Common myeloid progenitor, CD34-positive (primary cell): ENCODE data around the gene UBALD1.

ENCODE experiments used
- CTCF ChIA-PET: fragments of 350-600 bp; sonication (Branson Sonifier 250); formaldehyde crosslinking; loops from one replicate; lab custom pipeline; 2021; ENCODE audit warnings: antibody characterized with exemption; lab: Charles Lee
- POLR2A ChIA-PET: fragments of 350-600 bp; sonication (Branson Sonifier 250); formaldehyde crosslinking; loops from one replicate; lab custom pipeline; 2021; ENCODE audit warnings: antibody characterized with exemption; lab: Charles Lee
- DNase-seq, 3 donors: peaks; one replicate each; pipeline versions ENCODE4 v3.0.0 to v3.0.0-alpha.2; 2013
- H3K27ac ChIP-seq, 2 experiments: 1 replicate in 1 of 2; 2 replicates in 1 of 2; pipeline ENCODE4 v1.7.0; 2013; ENCODE audit warnings: inconsistent platforms in 2 of 2, low read length in 2 of 2, mild to moderate bottlenecking in 2 of 2, low read depth in 1 of 2, moderate library complexity in 1 of 2; ENCODE audit not compliant: severe bottlenecking in 2 of 2, insufficient read depth in 1 of 2, poor library complexity in 1 of 2
- H3K27me3 ChIP-seq, 5 experiments: replicated peaks in 2 of 5; 1 replicate in 3 of 5; 2 replicates in 2 of 5; pipeline versions ENCODE4 v1.6.1 to v1.7.0; 2013; ENCODE audit warnings: low read length in 4 of 5, mild to moderate bottlenecking in 2 of 5, moderate library complexity in 2 of 5, inconsistent platforms in 1 of 5; ENCODE audit not compliant: insufficient read depth in 5 of 5, control insufficient read depth in 4 of 5
- H3K36me3 ChIP-seq, 4 experiments: 1 replicate in 2 of 4; 2 replicates in 2 of 4; pipeline versions ENCODE4 v1.6.1 to v1.7.0; 2013; ENCODE audit warnings: low read length in 3 of 4, control low read depth in 1 of 4, mild to moderate bottlenecking in 1 of 4; ENCODE audit not compliant: control insufficient read depth in 4 of 4, insufficient read depth in 4 of 4
- H3K4me1 ChIP-seq, 4 experiments: 1 replicate in 3 of 4; 2 replicates in 1 of 4; pipeline versions ENCODE4 v1.6.1 to v1.7.1; 2013; ENCODE audit warnings: low read length in 3 of 4, mild to moderate bottlenecking in 3 of 4, control low read depth in 1 of 4, inconsistent platforms in 1 of 4, moderate library complexity in 1 of 4; ENCODE audit not compliant: control insufficient read depth in 4 of 4, insufficient read depth in 4 of 4; ENCODE audit errors: control extremely low read depth in 1 of 4
- H3K4me3 ChIP-seq, 7 experiments: 1 replicate in 4 of 7; 2 replicates in 3 of 7; pipeline versions ENCODE4 v1.5.1 to v1.7.0; 2013; ENCODE audit warnings: mild to moderate bottlenecking in 7 of 7, low read length in 6 of 7, moderate library complexity in 6 of 7, inconsistent platforms in 2 of 7, low read depth in 2 of 7, control low read depth in 1 of 7; ENCODE audit not compliant: insufficient read depth in 4 of 7, control insufficient read depth in 1 of 7; ENCODE audit errors: extremely low read depth in 1 of 7
- H3K9me3 ChIP-seq, 5 experiments: 1 replicate in 4 of 5; 2 replicates in 1 of 5; pipeline versions ENCODE4 v1.6.1 to v1.7.1; 2013; ENCODE audit warnings: low read length in 4 of 5, mild to moderate bottlenecking in 2 of 5, inconsistent platforms in 1 of 5, low read depth in 1 of 5, moderate library complexity in 1 of 5; ENCODE audit not compliant: control insufficient read depth in 4 of 5, insufficient read depth in 2 of 5; ENCODE audit errors: control extremely low read depth in 1 of 5
- WGBS: methylation state at CpG from one replicate; pipeline ENCODE4 v1.1.5; 2013; ENCODE audit not compliant: insufficient coverage; 5-methylcytosine and 5-hydroxymethylcytosine counted together

UBALD1 gene

GRCh38 chr16:4612977-4613635 lies 1.6 kb downstream of the UBALD1 start:
- WGBS, result 86% methylated on average over 9 of the region's 14 CpGs
- peaks cover 0 to 25% (median 11%) of the 10 kb centered on the region in 4 experiments for H3K36me3 ChIP-seq
- no peak for DNase-seq
- H3K4me3 ChIP-seq, result peak overlapping the region in 6 of 7 experiments; percentile 69 to 90 (median 83)
- H3K9me3 ChIP-seq, result no peaks in the 10 kb centered on the region
- ChIA-PET CTCF (interaction anchor here (0.8 to 6.0 kb wide), 2 partner anchors 11 to 106 kb away, joined by 5 to 32 read pairs; no protein-coding TSS in a partner anchor), POLR2A (no interaction called here)
- H3K27me3 ChIP-seq, result no peaks in the 10 kb centered on the region
- H3K27ac ChIP-seq, result peak overlapping the region in 1 of 2 experiments; percentile 39
- peaks cover 2 to 55% (median 42%) of the 10 kb centered on the region in 4 experiments for H3K4me1 ChIP-seq

GRCh38 chr16:4612474-4612931 lies 2.2 kb downstream of the UBALD1 start:
- H3K27ac ChIP-seq, result no peak overlapping the region
- peak in 2 of 3 donors; percentile 36 to 48 for DNase-seq
- H3K4me1 ChIP-seq, result peaks cover 2 to 54% (median 39%) of the 10 kb centered on the region in 4 experiments
- ChIA-PET CTCF (interaction anchor here (1.2 to 2.4 kb wide), 2 partner anchors 11 to 105 kb away, joined by 4 to 6 read pairs; partner anchors contain the start of gene MGRN1), POLR2A (no interaction called here)
- H3K9me3 ChIP-seq, result no peaks in the 10 kb centered on the region
- no peaks in the 10 kb centered on the region for H3K27me3 ChIP-seq
- H3K4me3 ChIP-seq, result no peak overlapping the region
- 83% methylated on average over 2 of the region's 7 CpGs for WGBS
- H3K36me3 ChIP-seq, result peaks cover 0 to 31% (median 14%) of the 10 kb centered on the region in 4 experiments

GRCh38 chr16:4611337-4612021 lies 3.2 kb downstream of the UBALD1 start:
- DNase-seq, result no peak
- POLR2A ChIA-PET, result no interaction called here
- Histone ChIP-seq H3K4me1 (peaks cover 2 to 45% (median 31%) of the 10 kb centered on the region in 4 experiments), H3K27ac (no peak overlapping the region), H3K36me3 (peaks cover 0 to 34% (median 15%) of the 10 kb centered on the region in 4 experiments), H3K4me3 (no peak overlapping the region), H3K9me3 (no peaks in the 10 kb centered on the region), H3K27me3 (no peaks in the 10 kb centered on the region)
- CTCF ChIA-PET, result interaction anchor here (0.6 to 2.4 kb wide), 4 partner anchors 12 to 104 kb away, joined by 3 to 6 read pairs (median 4); partner anchors contain the start of gene MGRN1
- WGBS, result 96% methylated on average over 20 of the region's 22 CpGs

GRCh38 chr16:4610011-4611005 lies 4.4 kb downstream of the UBALD1 start:
- Histone ChIP-seq H3K9me3 (no peaks in the 10 kb centered on the region), H3K4me3 (no peak overlapping the region), H3K36me3 (peaks cover 0 to 34% (median 15%) of the 10 kb centered on the region in 4 experiments), H3K27ac (no peak overlapping the region), H3K4me1 (peaks cover 0 to 36% (median 24%) of the 10 kb centered on the region in 4 experiments), H3K27me3 (no peaks in the 10 kb centered on the region)
- WGBS, result 91% methylated on average over 21 of the region's 32 CpGs
- DNase-seq, result no peak
- ChIA-PET CTCF (interaction anchor here (0.6 to 2.4 kb wide), 4 partner anchors 14 to 101 kb away, joined by 3 to 6 read pairs (median 4); partner anchors contain the start of gene MGRN1), POLR2A (interaction anchor here (0.5 kb wide), 1 partner anchor 22 kb away, joined by 3 read pairs; no protein-coding TSS in a partner anchor)

DNA sequence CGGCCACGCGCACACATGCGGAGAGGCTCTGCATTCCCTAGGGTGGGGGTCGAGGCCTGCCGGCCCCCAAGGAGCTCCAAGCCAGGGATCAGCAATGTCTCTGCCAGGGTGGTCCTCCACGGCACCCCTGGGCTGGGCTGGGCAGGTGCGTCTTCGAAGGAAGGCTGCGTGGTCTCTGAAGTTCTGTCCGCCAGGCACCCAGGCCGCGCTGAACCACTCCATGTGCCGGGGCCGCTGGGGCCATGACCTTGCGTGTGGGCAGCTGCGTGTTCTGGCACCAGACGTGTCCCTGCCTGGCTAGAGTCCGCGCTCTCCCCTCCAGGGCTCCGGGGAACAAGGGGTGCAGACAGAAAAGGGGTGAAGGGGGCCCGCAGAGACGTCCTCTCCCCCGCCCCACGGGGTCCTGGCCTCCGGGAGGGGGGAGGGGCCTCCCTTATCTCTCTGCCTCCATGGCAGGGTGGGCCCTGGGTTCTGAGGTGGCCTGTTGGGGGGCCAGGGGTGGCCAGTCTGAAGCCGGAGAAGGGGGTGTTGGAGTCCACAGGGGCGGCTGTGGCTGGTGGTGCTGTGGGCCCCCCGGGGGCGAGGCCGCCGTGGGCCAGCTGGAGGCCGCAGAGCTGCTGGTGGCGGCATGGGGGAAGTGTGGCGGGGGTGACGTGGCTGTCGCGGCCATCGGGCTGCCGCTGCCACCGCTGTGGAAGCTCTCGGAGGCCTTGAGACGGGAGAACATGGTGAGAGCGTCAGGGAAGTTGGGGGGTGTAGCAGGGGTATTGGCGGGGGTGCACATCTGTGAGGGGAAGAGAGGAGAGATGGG lies 5.3 kb downstream of the UBALD1 start:
- DNase-seq, result peak in 1 of 3 donors; percentile 20
- H3K9me3 ChIP-seq, result no peaks in the 10 kb centered on the region
- peaks cover 0 to 28% (median 18%) of the 10 kb centered on the region in 4 experiments for H3K4me1 ChIP-seq
- H3K27me3 ChIP-seq, result no peaks in the 10 kb centered on the region
- no peak overlapping the region for H3K4me3 ChIP-seq
- no peak overlapping the region for H3K27ac ChIP-seq
- CTCF ChIA-PET, result interaction anchor here (1.6 to 1.8 kb wide), 2 partner anchors 24 kb away, joined by 3 to 4 read pairs; no protein-coding TSS in a partner anchor
- 96% methylated on average over 26 of the region's 45 CpGs for WGBS
- peaks cover 0 to 34% (median 15%) of the 10 kb centered on the region in 4 experiments for H3K36me3 ChIP-seq
- POLR2A ChIA-PET, result no interaction called here

- peaks cover 0 to 34% (median 15%) of the 10 kb centered on the region in 4 experiments for H3K36me3 ChIP-seq
These were observed 6.0 kb downstream of the UBALD1 start for GRCh38 chr16:4608704-4608980.

More at GRCh38 chr16:4608704-4608980, 6.0 kb downstream of the UBALD1 start:
- Histone ChIP-seq H3K4me1 (peaks cover 0 to 25% (median 12%) of the 10 kb centered on the region in 4 experiments), H3K4me3 (no peak overlapping the region), H3K27me3 (no peaks in the 10 kb centered on the region), H3K27ac (no peak overlapping the region), H3K9me3 (no peaks in the 10 kb centered on the region)
- POLR2A ChIA-PET, result no interaction called here
- no peak for DNase-seq
- WGBS, result 83% methylated on average over 8 of the region's 8 CpGs
- CTCF ChIA-PET, result interaction anchor here (1.6 kb wide), 1 partner anchor 25 kb away, joined by 3 read pairs; no protein-coding TSS in a partner anchor
